PC-9 (cell line): ENCODE results near the gene ARRB1.

ENCODE experiments used
- EZH2 ChIP-seq: fragments of 200-600 bp; sonication (generic); IDR thresholded peaks from 2 replicates; pipeline ENCODE4 v1.8.0; 2017; ENCODE audit warnings: antibody characterized with exemption, low read depth
- TF ChIP-seq, protein P1 (sequence below): fragments of 200-600 bp; sonication (generic); conservative IDR thresholded peaks from 2 replicates; pipeline ENCODE4 v1.6.1; 2017; ENCODE audit warnings: mixed run types, antibody characterized with exemption, mild to moderate bottlenecking, moderate library complexity

- TF ChIP-seq, protein P1, sequence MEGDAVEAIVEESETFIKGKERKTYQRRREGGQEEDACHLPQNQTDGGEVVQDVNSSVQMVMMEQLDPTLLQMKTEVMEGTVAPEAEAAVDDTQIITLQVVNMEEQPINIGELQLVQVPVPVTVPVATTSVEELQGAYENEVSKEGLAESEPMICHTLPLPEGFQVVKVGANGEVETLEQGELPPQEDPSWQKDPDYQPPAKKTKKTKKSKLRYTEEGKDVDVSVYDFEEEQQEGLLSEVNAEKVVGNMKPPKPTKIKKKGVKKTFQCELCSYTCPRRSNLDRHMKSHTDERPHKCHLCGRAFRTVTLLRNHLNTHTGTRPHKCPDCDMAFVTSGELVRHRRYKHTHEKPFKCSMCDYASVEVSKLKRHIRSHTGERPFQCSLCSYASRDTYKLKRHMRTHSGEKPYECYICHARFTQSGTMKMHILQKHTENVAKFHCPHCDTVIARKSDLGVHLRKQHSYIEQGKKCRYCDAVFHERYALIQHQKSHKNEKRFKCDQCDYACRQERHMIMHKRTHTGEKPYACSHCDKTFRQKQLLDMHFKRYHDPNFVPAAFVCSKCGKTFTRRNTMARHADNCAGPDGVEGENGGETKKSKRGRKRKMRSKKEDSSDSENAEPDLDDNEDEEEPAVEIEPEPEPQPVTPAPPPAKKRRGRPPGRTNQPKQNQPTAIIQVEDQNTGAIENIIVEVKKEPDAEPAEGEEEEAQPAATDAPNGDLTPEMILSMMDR = no peak
- TF ChIP-seq EZH2 = no peak
Observed at GRCh38 chr11:75277211-75277805, 74.2 kb downstream of the ARRB1 start.
